Thoracic aorta (tissue), 2 donors: ENCODE results near the gene KAZN. TPM values are rescaled to one million over a fixed set of nuclear protein-coding genes. Genes with fewer than 3 reads are reported as not detected.

Source experiments
- ATAC-seq: fragments of 150-250 bp; one replicate; pipeline ENCODE4 v1.8.0; 2017; ENCODE audit warnings: low read depth; ENCODE audit not compliant: insufficient number of reproducible peaks, low FRiP score
- DNase-seq: peaks from one replicate; pipeline ENCODE4 v3.0.0-alpha.2; 2020; ENCODE audit warnings: low spot score
- H3K27ac ChIP-seq, 2 donors: fragments of 200-600 bp; sonication (generic); 1 replicate in 1 of 2; 2 replicates in 1 of 2; pipeline ENCODE4 v1.5.1; 2016; ENCODE audit warnings: mild to moderate bottlenecking in 2 of 2, moderate library complexity in 2 of 2
- H3K27me3 ChIP-seq: fragments of 200-600 bp; sonication (generic); replicated peaks from 2 replicates; pipeline ENCODE4 v1.6.0; 2016; ENCODE audit warnings: mild to moderate bottlenecking; ENCODE audit not compliant: insufficient read depth
- H3K36me3 ChIP-seq: fragments of 200-600 bp; sonication (generic); one replicate; pipeline ENCODE4 v1.5.1; 2016
- H3K4me1 ChIP-seq, 2 donors: fragments of 200-600 bp; sonication (generic); 1 replicate in 1 of 2; 2 replicates in 1 of 2; pipeline versions ENCODE4 v1.5.1 to v1.6.0; 2016; ENCODE audit warnings: low read depth in 2 of 2, mild to moderate bottlenecking in 1 of 2; ENCODE audit not compliant: control insufficient read depth in 1 of 2
- H3K4me3 ChIP-seq: fragments of 200-600 bp; sonication (generic); 2 replicates; pipeline ENCODE4 v1.5.1; 2016; ENCODE audit warnings: mild to moderate bottlenecking
- H3K9me3 ChIP-seq: fragments of 200-600 bp; sonication (generic); 2 replicates; pipeline ENCODE4 v1.5.1; 2016
- CTCF ChIP-seq: fragments of 200-600 bp; sonication (generic); IDR thresholded peaks from one replicate; pipeline ENCODE4 v1.5.1; 2019; ENCODE audit warnings: antibody characterized with exemption
- total RNA-seq, 2 donors: library from RNA; depleted of rRNA; stranded (reverse); fragments of >200 nt; gene quantifications; one replicate each; pipeline versions ENCODE4 v1.1.0 to v1.2.3, GENCODE V29; 2016

Gene KAZN
- total RNA-seq, 2 donors from 2014 or later: 17.4 to 30.3 TPM

DNA sequence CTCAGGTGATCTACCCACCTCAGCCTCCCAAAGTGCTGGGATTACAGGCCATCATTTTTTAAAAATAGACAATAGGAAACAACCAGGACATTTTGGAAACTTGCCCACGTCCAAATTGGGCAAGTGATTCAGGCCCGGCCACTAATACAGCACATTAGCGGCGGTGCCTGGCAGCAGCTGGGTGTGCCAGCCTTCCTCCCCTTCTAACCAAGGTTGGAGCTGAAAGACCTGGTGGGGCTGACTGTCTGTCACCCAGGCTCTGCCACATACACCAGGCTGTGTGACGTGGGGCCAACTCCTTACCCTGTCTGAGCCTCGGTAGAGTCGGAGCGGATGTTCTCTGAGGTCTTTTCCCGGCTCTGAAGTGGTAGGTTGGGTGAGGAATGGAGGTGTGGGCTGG, 525.4 kb downstream of the KAZN start:
- TF ChIP-seq CTCF: no peak
- no peak for DNase-seq
- Histone ChIP-seq H3K4me3 (no peak overlapping the region), H3K27me3 (no peaks in the 10 kb centered on the region), H3K9me3 (no peaks in the 10 kb centered on the region), H3K4me1 (no peaks in the 10 kb centered on the region), H3K27ac (no peak overlapping the region), H3K36me3 (no peaks in the 10 kb centered on the region)
- no peak for ATAC-seq

GRCh38 chr1:15124362-15125100, 526.0 kb downstream of the KAZN start:
- Histone ChIP-seq H3K36me3 (no peaks in the 10 kb centered on the region), H3K4me1 (no peaks in the 10 kb centered on the region), H3K4me3 (no peak overlapping the region), H3K27me3 (no peaks in the 10 kb centered on the region), H3K9me3 (no peaks in the 10 kb centered on the region), H3K27ac (no peak overlapping the region)
- TF ChIP-seq CTCF: no peak
- no peak for DNase-seq
- no peak for ATAC-seq

- ATAC-seq (no peak), DNase-seq (no peak)
Observed at GRCh38 chr1:15125101-15125745, 526.7 kb downstream of the KAZN start.

GRCh38 chr1:15128077-15128476, 529.6 kb downstream of the KAZN start:
- TF ChIP-seq CTCF: no peak
- Histone ChIP-seq H3K27ac (no peak overlapping the region), H3K36me3 (no peaks in the 10 kb centered on the region), H3K4me3 (no peak overlapping the region), H3K9me3 (no peaks in the 10 kb centered on the region), H3K27me3 (no peaks in the 10 kb centered on the region), H3K4me1 (no peaks in the 10 kb centered on the region)
- ATAC-seq (no peak), DNase-seq (no peak)

More at GRCh38 chr1:15125101-15125745, 526.7 kb downstream of the KAZN start:
- H3K4me1 ChIP-seq: no peaks in the 10 kb centered on the region
- H3K27me3 ChIP-seq: no peaks in the 10 kb centered on the region
- no peaks in the 10 kb centered on the region for H3K9me3 ChIP-seq
- no peak for TF ChIP-seq CTCF
- no peak overlapping the region for H3K27ac ChIP-seq
- no peak overlapping the region for H3K4me3 ChIP-seq
- H3K36me3 ChIP-seq: no peaks in the 10 kb centered on the region

DNA sequence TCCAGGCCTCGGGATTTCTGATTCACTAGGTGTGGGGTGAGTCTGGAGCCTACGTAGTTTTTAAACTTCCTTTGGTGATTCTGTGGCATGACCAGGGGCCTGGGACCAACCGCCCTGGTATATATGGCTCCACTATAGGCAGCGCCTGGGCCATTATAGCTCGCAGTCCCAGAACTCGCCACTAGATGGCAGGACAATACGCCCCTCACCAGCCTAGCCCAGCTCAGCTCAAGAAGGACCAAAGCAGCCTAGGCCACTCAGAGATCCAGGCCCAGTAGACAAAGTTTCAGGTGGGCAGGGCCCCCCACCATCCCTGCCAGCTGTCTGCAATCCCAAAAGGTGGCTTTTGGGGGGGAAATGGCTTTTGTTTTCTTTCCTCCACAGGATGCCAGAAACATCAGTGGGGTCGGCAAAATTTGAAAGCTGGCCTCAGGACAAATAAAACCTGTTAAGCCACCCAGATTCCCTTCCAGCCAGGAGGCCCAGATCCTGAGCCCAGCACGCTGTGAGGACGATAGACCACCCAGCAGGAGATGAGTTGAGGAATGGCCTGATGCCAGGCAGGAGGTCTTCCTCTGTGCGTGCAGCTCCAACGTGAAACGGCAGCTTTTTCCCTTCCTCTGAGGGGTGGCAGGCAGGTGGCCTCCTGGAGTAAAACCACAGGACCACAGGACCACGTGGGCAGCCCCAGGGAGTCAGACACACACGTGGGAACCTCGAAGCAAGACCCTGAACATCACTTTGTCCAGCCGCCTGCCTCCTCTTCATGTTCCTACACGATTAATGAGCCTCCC, 530.2 kb downstream of the KAZN start:
- Histone ChIP-seq H3K4me3 (no peak overlapping the region), H3K27ac (no peak overlapping the region), H3K36me3 (no peaks in the 10 kb centered on the region), H3K4me1 (no peaks in the 10 kb centered on the region), H3K27me3 (no peaks in the 10 kb centered on the region), H3K9me3 (no peaks in the 10 kb centered on the region)
- DNase-seq: no peak
- peak; percentile 40 for ATAC-seq
- peak; percentile 89 for TF ChIP-seq CTCF
